Left ventricle myocardium superior (tissue), 1 donor: ENCODE measurements around the gene ADAMTSL1. TPM values are rescaled to one million over a fixed set of nuclear protein-coding genes. Genes with fewer than 3 reads are reported as not detected.

Experiments
- ATAC-seq: fragments of 200-7000 bp; cut with Tn5 transposase; one replicate; pipeline ENCODE4 v1.9.1; 2020; ENCODE audit warnings: mild to moderate bottlenecking, moderate library complexity
- DNase-seq: peaks from one replicate; pipeline ENCODE4 v3.0.0-alpha.2; 2020
- intact Hi-C: fragments of 100-400 bp; cut with micrococcal nuclease; formaldehyde crosslinking; loops from one replicate; pipeline ENCODE4 v1.11.0; 2022
- total RNA-seq: library from RNA; stranded (reverse); fragmentation: NEBNext Ultra II Directional; extraction: Animal tissue kit (Norgen Biotek cat#: 25700); gene quantifications from one replicate; pipeline ENCODE4 v1.2.1, GENCODE V29; 2021
- donor health status: DM: no; HTN: yes; CAD: no; lungs with severe emphysema.

ADAMTSL1 gene
- total RNA-seq, 1 donor from 2014 or later: 0.97 TPM

GRCh38 chr9:18778147-18778546, 304.2 kb downstream of the ADAMTSL1 start:
- DNase-seq: no peak
- ATAC-seq: no peak
- intact Hi-C loops: no loop called here

- intact Hi-C loops: no loop called here
- DNase-seq (no peak), ATAC-seq (no peak)
These were observed 304.9 kb downstream of the ADAMTSL1 start for GRCh38 chr9:18778846-18779245.

DNA sequence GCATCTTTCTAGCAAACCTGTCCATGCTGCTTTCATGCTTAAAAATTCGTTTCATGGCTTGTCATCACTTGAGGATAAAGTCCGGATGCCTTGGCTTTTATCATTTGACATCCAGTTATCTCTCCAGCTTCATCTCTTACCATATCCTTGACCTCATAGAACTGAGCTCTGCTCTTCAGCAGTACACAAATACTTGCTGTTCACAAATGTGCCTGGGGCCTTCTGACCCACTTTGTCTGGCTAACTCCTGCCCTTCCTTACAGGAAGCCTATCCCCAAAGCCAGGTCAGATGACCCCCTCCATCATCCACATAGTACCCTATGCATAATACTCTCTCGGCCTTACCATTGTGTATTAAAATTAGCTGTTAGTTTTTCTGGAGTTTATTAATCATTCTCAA, 310.0 kb downstream of the ADAMTSL1 start:
- ATAC-seq (no peak), DNase-seq (no peak)
- intact Hi-C loops: no loop called here

DNA sequence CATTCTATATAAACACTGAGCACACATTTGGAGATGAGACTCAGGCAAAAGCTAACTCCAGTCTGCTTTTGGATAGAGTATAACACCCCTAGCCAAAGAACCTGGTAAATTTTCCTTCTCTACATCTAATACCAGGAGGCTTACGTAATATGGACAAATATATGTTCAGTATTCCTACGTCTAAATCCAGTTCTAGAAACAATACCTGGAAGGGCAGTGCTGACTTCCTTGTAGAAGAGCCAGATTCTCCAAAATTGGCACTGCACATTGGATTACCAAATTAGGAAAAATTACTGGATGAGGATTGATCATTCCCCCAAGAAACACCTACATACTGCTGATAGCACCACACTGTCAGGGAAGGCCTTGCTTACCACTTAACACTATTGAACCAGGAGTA, 311.7 kb downstream of the ADAMTSL1 start:
- DNase-seq (no peak), ATAC-seq (peak; percentile 39)
- intact Hi-C loops: no loop called here

DNA sequence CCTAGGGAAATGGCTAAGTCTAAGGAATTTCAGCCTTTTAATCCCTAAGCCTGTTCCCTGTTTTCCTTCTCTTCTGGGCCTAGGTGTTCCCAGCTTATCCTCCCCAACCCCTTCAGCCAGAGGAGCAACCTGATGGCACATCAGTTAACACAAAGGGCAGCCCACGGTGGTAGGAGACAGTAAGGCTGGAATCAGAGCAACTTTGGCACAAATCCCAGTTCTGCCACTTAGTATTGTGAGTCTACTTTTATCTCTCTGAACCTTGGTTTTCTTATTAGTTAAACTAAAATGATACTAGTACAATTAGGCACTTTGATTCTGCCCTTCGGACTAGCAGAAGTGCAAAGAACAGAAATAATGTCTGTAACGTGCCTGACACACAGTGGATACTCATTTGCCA, 312.2 kb downstream of the ADAMTSL1 start:
- ATAC-seq: no peak
- intact Hi-C loops: no loop called here
- no peak for DNase-seq

- no peak for DNase-seq
- ATAC-seq: peak; percentile 59
- intact Hi-C loops: no loop called here
These were observed 313.1 kb downstream of the ADAMTSL1 start for GRCh38 chr9:18786911-18787650.

- ATAC-seq (no peak), DNase-seq (no peak)
- intact Hi-C loops: no loop called here
These were observed 314.3 kb downstream of the ADAMTSL1 start for GRCh38 chr9:18788256-18788655.

GRCh38 chr9:18791074-18791473, 317.1 kb downstream of the ADAMTSL1 start:
- intact Hi-C loops: no loop called here
- ATAC-seq (no peak), DNase-seq (no peak)

- intact Hi-C loops: no loop called here
- ATAC-seq: no peak
- DNase-seq: no peak
These were observed 319.2 kb downstream of the ADAMTSL1 start for GRCh38 chr9:18793122-18793521.

DNA sequence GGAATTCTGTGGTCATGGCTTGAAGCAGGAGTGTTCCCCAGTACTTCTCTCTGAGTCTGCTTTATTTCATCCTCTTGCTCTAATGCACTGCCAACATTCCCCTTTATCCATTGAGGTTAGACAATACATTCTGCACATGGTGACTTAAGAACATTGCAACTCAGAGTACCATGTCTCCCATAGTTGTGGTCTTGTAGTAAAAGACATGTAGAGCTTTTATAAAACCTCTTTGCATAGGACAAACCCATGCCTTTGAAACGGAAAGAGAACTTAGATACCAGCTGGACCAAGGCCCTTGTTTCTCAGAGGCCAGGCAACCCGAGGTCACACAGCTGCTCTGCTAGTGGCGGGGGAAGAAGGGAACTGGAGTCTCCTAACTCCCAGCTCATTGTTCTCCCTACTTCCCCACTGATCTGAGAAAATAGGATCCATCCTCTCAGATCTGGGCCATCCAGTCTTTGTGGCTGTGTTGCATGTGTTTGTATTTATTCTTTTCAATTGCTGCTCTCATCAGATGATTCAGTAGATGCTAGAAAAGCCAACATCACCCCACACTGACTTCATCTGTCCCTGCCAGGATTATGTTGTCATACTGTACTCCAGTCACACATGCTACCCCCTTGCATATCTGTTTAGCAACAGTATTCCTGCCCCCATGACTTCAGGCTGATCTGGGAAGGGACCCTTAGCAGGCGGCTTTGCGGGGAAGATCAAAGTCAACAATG, 322.2 kb downstream of the ADAMTSL1 start:
- ATAC-seq: peak; percentile 51
- intact Hi-C loops: no loop called here

GRCh38 chr9:18796696-18797270, 322.8 kb downstream of the ADAMTSL1 start:
- no peak for ATAC-seq
- intact Hi-C loops: no loop called here
- DNase-seq: no peak

More for the DNA sequence above, 322.2 kb downstream of the ADAMTSL1 start:
- DNase-seq: no peak

- DNase-seq (no peak), ATAC-seq (no peak)
- intact Hi-C loops: no loop called here
These were observed 324.2 kb downstream of the ADAMTSL1 start for GRCh38 chr9:18798106-18798505.

DNA sequence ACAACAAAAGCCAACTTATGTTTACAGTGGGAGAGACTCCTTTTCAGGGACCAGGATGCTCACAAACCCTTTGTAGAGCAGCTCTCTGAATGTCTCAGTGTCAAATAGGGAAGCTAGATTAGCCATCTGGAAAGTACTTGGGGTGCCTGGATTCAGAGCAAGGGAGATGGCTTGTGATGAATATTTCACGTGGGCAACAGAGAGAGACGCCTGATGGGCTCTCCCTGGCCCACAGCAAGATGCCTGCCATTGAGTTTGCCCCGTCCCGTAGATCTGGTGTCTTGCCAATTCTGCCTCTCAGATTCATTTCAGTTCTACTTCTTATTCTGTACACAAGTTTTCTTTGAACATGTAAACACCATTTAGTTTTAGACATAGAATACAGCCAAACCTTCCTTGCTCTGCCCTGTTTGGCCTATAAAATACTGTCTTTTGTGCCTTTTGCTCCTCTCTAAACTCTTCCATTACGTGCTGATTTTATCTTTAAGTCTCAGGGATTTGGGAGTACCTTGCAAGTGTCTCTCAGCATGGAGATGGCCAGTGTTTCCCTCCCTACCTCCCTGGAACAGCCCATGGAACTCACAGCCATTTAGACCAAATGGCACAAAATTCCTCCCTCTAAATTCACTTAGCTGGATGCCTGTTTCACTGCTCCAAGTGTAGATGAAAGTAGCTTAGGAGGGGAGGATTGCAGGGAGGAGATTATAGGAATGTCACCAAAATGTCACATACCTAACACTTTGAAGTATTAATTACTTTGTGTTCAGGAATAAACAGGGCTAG, 324.7 kb downstream of the ADAMTSL1 start:
- DNase-seq: no peak
- intact Hi-C loops: no loop called here
- ATAC-seq: no peak

- intact Hi-C loops: no loop called here
- DNase-seq (no peak), ATAC-seq (no peak)
These were observed 325.5 kb downstream of the ADAMTSL1 start for GRCh38 chr9:18799428-18799827.

GRCh38 chr9:18800579-18800978, 326.6 kb downstream of the ADAMTSL1 start:
- no peak for DNase-seq
- intact Hi-C loops: no loop called here
- ATAC-seq: no peak

GRCh38 chr9:18805386-18805785, 331.4 kb downstream of the ADAMTSL1 start:
- intact Hi-C loops: no loop called here
- ATAC-seq (no peak), DNase-seq (no peak)

DNA sequence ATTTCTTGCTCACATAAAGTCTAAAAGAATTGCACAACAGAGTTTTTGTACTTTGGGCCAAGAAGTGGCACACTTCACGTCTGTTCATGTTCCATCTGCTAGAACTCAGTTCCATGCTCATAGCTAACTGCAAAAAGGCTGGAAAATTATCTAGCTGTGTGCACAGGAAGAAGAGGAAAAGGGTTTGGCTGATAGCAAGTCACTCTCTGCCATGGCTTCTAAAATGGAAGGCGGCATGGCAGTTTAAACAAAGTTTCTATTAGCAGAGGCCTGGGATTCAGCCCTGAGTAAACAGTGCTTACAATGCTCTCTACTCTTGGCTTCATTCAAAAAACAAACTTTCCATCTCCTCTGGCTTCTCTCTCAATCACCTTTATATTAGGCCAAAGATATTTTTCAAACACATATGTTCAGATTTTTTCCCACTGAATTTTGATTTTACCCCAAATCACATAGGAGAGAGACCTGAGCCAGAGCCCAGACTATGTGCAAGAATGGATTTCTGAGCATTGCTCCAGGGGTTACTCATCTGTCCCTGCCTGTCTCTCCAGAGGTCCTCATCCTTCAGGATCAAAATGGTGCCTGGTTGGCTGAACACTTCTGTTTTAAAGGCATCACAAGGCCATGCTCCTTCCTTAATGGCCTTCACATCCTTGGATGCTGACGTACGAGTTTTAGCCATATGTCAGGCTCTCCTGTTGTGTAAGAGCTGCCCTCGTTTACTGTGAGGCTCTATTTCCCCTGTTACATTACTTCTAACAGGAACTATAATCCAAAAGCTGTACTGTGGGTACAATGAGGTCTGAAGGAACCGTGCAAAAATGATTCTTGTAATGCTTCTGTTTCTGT, 332.5 kb downstream of the ADAMTSL1 start:
- intact Hi-C loops: no loop called here
- DNase-seq (no peak), ATAC-seq (no peak)

- intact Hi-C loops: no loop called here
- ATAC-seq: no peak
- DNase-seq: no peak
These were observed 336.6 kb downstream of the ADAMTSL1 start for GRCh38 chr9:18810581-18810980.

- ATAC-seq: no peak
- intact Hi-C loops: no loop called here
- DNase-seq: no peak
These were observed 337.2 kb downstream of the ADAMTSL1 start for GRCh38 chr9:18811171-18811570.
